Cardiac fibroblast (primary cell): ENCODE results near the gene ZBTB8B.
A peak's percentile ranks its signal among the peaks of the same experiment; 100 is the strongest.

Experiments used
- DNase-seq, 2 donors: peaks; one replicate each; pipeline versions ENCODE4 v3.0.0 to v3.0.0-alpha.2; 2010; ENCODE audit warnings: low read depth in 2 of 2
- H3K4me3 ChIP-seq, 2 donors: replicated peaks in 1 of 2; 1 replicate in 1 of 2; 2 replicates in 1 of 2; pipeline ENCODE4 v1.5.1; 2011; ENCODE audit warnings: low read depth in 2 of 2, low read length in 2 of 2, mild to moderate bottlenecking in 2 of 2, moderate library complexity in 1 of 2
- CTCF ChIP-seq: IDR thresholded peaks from one replicate; pipeline ENCODE4 v1.5.1; 2011; ENCODE audit warnings: low read depth, mild to moderate bottlenecking, low read length, inconsistent platforms

The ZBTB8B gene

GRCh38 chr1:32508761-32509160 is 43.9 kb downstream of the ZBTB8B start:
- TF ChIP-seq CTCF, result no peak
- DNase-seq, result peak in 1 of 2 donors; percentile 38
- H3K4me3 ChIP-seq, result no peak overlapping the region

- DNase-seq, result no peak
- H3K4me3 ChIP-seq, result no peak overlapping the region
- TF ChIP-seq CTCF, result no peak
These were observed 45.1 kb downstream of the ZBTB8B start for GRCh38 chr1:32509939-32510338.
